GM19328 (cell line): ENCODE measurements around the gene IP6K1.
"Not testable (repeated sequence)": the region's sequence is repeated elsewhere in the genome, so short reads cannot be mapped to it uniquely, and the experiment has no call there.

Experiments
- ATAC-seq: cut with Tn5 transposase; IDR thresholded peaks from one replicate; pipeline ENCODE4 v1.9.1; 2021; ENCODE audit warnings: mild to moderate bottlenecking, moderate library complexity; ENCODE audit not compliant: unreplicated experiment

Gene IP6K1

DNA sequence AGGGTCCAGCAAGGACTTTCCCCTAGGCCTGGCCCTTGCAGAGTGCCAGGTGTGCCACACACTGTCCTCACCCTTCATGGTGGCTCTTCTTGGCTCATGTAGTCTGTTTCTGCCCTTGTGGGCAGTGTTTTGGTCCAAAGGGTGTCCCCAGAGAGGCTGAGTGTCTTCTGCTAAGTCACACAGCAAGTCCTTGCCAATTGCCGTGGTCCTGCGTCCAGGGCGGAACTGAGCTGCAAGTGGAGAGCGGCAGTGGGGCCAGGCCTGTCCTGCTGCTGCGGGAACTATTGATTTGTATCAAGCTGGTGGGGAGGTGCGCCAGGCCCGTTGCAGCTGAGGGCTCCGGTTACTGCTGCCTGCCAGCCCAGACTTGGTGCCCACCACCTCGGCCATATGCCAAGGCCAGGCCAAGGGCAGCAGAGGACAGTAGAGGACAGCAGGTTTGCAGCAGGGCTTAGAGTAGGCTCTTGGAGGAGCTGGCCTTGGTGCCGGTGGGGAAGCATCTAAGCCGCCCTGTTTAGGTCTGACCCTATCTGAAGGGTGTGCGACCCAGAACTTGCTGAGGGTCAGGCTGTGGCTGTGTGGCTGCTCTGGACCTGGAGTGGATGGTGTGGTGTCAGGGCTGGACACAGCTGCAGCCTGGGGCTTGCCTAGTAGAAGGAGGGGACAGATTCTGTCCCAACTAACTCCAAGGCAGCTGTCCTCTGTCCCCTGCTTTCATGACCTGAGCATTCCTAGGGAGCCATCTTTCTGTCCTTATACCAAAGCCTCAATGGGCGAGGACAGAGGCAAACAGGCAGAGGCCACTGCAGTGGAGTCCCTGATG is 71.4 kb downstream of the IP6K1 start:
- no peak for ATAC-seq

DNA sequence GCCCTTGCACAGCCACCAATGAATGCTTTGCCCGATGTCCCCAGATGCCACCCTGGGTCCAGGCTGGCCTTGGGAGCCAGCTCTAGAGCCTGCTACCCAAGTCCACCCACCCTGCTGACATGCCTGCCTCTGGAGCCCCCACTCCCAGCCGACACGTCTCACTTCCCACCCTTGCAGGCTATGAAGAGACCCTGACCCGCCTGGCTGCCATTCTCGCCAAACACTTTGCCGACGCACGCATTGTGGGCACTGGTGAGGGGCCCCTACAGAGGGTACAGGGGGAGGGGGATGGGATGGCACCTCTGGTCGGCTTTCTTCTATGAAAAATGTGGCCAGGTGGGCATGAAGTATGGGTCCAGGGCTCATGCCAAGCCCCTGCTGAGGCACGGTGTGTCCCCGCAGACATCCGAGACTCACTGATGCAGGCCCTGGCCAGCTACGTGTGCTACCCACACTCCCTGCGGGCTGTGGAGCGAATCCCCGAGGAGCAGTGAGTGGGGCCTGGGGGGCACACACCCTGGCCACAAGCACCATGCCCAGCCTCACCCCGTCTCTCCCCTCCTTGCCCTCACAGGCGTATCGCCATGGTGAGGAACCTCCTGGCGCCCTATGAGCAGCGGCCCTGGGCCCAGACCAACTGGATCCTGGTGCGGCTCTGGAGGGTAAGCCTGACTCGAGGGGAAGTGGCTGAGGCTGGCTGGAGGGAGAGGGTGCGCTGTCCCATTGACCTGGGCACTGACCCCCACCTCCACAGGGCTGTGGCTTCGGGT is 72.8 kb downstream of the IP6K1 start:
- ATAC-seq = no peak

DNA sequence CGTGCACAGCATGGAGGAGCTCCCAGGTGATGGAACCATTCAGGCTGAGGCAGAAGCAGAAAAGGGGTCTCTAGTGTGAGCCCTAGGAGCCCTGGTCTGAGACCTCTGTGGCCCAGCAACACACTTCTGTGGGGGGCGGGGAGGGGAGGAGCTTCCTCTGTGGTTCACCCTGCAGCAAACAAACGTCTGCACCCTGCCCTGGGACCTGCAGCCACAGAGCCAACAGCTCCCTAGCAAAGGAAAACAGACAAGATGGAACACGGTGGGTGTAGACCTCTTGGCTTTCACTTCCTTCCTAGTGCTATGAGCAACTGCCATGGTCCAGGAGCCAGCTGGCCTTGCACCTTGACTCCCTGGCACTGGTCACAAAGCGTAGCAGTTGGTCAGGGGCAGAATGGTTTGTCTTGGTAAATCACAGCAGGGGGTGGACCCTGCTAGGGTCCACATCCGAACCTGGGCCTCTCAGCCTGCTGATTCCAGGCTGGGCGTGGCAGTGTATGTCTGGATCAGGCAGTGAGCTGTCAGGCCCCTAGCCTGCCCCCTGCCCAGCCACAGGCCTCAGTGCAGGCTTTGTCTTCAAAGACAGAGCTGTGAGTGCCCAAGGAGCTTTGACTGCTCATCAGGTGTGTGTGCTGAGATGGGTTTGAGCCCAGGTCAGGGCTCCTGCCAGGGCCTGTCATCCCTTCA is 73.6 kb downstream of the IP6K1 start:
- ATAC-seq = no peak

DNA sequence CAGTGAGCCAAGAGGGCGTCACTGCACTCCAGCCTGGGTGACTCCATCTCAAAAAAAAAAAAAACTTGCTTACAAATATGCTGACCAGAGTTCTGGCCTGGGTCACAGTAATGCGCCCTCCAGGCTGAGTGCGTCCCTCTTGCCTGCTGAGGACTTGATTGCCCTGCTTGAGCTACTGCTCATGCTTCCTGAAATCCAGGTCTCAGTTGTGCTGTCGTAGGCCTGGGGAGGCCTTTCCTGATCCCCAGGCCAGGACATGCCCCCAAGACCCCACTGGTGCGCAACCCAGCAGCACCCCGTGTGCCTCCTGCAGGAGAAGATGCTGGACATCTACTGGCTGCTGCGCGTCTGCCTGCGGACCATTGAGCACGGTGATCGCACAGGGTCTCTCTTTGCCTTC is 74.2 kb downstream of the IP6K1 start:
- no peak for ATAC-seq

DNA sequence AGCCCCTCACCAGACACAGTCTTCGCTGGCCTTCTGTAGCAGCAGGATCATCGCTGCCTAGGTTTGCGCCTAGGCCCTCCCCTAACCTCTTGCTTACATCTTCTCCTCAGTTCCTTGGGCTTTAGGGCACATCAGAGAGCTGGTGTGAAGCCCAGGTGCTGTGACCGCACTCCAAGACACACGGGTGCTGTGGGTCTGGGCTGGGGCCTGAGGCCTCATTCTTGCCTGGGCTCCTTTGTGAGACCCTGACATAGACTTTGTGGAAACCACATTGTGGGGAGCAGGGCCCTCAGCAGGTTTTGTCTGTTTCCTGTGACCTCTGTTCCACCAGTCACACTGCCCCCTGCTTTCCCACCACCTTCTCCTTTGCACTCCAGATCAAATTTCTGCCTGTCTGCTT is 74.9 kb downstream of the IP6K1 start:
- no peak for ATAC-seq

DNA sequence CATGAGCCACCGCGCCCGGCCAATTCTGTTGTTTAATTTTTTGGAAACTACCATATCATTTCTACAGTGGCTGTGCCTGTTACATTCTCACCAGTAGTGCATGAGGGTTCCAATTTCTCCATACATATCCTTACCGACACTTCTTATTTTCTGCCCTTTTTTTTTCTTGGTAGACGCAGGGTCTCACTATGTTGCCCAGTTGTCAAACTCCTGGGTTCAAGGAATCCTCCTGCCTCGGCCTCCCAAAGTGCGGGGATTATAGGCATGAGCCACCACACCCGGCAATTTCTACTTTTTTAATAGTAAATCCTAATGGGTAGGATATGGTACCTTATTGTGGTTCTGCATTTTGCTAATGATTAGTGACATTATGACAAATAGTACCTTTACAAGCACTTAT is 76.5 kb downstream of the IP6K1 start:
- ATAC-seq = no peak

DNA sequence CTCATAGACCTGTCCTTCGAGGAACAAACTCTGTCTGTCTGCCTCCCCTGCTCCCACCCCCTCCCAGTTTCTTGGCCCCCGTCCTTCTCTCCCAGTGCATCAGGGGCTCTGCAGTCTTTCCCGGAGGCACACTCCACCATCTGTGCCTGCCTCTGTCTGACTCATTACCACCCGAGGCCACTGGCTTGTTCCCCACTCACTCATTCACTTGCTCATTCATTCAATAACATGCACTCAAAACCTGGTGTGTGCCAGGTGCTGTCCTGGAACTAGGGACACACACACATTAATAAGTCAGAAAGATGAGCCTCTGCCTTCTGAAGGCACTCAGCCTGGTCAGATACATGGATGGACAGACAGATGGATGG is 79.2 kb downstream of the IP6K1 start:
- no peak for ATAC-seq

DNA sequence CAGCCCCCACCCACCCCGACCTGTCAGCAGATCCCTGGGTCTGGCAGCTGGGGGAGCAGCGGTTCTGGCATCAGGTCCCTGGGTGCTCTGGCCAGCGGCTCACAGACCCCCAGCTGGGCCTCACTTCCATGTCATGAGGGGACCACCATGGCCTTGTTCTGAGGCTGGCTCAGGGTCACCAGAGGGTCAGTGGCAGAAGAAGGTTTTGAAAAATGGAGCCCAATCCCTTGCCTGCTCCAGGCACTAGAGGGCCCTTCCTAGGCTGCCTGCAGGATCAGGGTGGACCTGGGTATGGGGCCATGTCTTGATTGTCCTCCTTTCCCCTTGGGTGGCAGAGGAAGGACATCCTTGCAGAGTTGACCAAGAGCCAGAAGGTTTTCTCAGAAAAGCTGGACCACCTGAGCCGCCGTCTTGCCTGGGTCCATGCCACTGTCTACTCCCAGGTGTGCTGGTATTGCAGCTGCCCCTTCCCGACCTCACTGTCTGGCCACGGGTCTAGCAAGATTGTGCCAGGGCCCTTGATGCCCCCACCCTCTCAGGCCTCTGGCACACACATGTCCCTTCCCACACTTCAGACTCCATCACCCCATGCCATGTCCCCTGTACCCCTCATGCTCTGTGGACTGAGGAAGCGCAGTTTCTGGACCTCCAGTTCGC is 79.8 kb downstream of the IP6K1 start:
- no peak for ATAC-seq

DNA sequence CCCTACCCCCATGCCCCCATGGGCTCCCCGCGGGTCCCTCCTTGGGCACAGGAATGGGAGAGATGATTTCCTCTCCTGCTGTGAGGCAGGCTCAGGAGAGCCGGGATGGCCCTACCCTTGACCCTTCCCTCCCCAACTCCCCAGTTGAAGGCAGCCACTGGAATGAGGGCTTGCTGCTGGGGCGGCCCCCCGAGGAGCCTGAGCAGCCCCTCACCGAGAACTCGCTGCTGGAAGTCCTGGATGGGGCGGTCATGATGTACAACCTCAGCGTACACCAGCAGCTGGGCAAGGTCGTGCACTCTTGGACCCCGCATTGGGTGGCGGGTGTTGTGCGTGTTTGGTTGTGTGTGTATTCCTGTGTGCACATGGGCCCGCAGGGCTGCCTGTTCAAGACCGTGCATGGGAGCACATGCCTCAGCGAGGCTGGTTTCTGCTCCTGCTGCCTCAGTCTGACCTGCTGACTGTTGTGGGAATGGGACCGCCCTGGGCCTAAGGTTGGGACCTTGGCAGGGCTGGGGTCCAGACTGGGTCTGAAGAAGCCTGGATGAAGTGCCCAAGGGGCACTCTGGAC is 80.9 kb downstream of the IP6K1 start:
- no peak for ATAC-seq

DNA sequence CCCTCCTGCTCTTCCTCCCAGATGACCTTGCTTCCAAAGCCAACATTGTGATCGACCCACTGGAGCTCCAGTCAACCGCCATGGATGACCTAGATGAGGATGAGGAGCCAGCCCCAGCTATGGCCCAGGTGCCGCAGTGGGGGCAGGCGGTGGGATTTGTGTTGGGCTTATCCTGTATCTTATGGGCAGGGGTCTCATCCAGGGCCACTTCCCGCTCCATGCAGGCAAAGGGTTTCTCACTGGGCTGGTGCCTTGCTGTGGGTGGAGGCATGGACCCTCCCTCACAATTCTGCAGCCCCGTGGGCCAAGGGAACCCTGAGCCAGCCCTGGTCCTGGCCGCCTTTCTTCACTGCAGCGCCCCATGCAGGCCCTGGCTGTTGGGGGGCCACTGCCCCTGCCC is 81.7 kb downstream of the IP6K1 start:
- no peak for ATAC-seq

DNA sequence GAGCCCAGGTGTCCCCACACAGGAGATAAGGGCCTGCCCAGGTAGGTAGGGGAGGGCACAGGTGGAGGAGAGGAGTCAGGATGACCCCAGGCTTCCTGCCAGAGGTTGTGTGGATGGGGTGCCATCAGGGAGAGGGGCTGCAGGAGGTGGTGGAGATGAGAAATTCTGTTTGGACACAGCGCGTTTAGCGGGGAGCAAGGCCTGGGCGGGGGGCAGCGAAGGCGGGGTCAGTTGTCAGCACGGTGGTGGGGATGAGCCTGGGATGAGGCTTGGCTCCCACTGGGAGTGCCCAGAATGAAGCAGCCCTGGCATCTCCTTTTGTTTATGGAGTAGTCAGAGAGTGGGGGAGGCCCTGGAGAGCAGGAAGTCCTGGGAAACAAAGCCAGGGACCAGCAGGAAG is 82.4 kb downstream of the IP6K1 start:
- ATAC-seq = no peak

DNA sequence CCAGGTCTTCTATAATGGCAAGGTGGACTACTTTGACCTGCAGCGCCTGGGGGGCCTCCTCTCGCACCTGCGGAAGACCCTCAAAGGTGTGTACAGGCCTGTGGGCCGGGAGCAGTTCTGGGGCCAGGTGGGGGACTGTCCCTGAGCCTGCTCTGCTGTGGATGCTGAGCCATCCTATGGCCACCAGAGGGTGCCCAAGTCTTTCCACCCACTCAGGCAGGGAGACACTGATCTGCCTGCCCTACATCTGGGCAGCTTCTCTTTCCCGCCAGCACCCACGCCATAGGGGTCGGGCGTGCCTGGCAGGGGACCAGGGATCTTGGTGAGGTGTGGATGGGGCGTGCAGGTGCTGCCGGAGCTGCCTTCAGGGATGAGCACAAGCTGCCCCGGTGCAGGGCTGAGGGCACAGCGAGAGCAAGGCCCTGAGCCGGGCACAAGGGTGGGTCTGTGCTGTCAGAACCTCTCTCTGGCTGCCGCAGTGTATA is 82.9 kb downstream of the IP6K1 start:
- ATAC-seq = no peak

DNA sequence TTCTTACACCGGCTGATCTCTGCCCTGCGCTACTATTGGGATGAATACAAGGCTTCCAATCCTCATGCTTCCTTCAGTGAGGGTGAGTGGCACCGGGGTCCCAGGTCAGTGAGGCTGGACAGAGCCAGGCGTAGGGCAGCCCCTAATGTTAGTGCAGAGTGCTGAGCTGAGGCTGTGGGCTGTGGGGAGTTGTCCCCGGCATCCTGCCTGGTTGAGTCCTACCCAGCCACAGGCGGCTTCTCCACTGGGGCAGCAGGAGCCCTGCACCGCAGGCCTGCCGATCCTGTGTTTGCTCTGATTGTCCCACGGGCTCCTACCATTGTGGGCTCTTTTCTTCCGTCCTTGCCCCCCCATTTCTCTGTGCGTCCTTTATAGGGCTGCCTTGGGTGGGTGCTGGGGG is 83.7 kb downstream of the IP6K1 start:
- no peak for ATAC-seq

DNA sequence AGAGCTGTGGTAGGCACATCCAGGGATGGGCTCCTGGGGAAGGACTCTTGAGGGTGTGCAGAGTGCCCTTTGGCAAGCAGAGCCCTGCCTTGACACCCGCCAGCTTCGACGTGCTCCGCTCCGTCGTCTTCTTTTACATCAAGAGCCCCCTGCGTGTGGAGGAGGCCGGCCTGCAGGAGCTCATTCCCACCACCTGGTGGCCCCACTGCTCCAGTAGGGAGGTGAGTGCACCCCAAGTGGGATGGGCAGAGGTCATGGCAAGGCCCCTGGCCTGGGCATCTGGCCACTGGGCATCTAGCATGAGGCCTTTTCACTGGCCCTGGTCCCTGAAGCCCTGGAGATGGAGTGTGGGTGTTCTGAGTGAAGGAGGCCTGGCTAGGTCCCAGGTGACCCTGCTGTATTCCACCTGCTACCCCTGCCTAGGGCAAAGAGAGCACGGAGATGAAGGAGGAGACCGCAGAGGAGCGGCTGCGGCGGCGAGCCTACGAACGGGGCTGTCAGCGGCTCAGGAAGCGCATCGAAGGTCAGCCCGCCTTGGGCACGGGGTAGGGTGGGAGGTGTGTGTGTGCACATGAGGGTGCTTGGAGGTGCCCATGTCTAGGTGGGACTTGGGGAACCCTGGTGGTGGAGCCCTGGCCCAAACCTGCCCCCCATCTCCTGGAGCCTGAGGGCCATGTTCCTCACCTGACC is 84.8 kb downstream of the IP6K1 start:
- ATAC-seq = no peak

DNA sequence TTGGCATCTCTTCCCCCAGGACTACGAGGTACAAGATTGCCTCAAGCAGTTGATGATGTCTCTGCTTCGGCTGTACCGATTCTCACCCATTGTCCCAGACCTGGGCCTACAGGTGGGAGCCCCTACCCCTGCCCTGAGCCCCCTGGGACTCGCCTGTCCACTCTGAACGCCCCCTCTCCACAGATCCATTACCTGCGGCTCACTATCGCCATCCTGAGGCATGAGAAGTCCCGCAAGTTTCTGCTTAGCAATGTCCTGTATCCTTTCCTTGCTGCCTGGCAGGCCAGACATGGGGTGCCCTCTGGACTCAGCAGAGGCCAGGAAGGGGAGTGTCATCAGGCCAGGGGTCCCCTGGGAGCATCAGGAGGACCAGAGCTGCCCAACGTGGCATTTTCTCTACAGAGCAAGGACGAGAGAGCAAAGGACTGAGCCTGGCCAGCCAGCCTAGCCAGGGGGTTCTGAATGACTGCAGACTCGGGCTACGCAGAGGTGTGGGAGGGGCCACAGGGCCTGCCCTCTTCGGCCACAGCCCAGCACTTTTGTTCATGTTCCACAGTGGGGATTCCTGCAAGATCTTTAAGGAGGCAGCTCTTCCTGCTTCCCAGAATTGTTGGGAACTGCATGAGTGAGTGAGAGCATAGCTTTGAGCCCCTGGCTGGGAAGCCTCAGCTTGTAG is 85.8 kb downstream of the IP6K1 start:
- no peak for ATAC-seq

DNA sequence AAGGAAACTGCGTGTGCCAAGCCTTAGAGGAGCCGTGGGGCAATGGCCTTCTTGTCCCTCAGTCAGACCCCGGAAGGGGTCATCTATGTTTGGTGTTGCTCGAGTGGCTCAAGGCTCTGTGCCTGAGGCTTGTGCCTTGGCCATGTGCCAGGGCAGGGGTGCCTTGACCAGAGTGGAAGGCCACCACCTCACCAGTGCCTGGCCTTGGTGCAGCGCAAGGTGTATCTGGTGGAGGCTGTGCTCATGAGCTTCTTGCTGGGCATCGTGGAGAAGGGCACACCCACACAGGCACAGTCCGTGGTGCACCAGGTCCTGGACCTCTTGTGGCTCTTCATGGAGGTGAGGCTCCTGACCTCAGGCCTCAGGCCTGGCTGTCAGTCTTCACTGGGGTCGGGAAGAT is 86.3 kb downstream of the IP6K1 start:
- ATAC-seq = no peak

DNA sequence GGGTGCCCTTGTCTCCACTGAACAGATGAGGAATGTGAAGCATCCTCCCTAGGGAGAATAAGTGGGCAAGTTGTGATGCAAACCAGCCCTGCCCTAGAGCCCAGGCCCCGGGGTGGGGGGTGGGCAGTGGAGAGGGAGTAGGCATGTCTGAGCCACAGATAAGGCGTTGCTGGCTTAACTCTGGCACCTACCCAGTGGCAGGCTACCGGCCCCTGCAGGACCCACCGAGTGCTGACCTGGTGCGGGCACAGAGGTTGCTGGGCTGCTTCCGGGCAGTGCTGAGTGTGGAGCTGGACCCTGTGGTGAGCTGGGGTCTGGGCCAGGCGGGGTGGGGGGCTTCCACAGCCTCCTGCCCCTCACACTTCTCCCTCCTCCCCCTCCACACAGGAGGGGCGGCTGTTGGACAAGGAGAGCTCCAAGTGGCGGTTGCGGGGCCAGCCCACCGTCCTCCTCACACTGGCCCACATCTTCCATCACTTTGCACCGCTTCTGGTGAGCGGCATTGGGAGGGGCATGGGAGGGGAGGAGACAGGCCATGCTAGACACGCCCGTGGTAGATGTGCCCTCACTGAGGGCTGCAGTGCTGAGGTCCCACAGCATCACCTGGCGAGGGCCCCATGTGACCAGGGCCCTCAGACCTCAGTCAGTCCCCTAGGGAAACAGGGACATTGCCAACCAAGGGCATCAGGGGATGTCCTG is 86.9 kb downstream of the IP6K1 start:
- no peak for ATAC-seq

DNA sequence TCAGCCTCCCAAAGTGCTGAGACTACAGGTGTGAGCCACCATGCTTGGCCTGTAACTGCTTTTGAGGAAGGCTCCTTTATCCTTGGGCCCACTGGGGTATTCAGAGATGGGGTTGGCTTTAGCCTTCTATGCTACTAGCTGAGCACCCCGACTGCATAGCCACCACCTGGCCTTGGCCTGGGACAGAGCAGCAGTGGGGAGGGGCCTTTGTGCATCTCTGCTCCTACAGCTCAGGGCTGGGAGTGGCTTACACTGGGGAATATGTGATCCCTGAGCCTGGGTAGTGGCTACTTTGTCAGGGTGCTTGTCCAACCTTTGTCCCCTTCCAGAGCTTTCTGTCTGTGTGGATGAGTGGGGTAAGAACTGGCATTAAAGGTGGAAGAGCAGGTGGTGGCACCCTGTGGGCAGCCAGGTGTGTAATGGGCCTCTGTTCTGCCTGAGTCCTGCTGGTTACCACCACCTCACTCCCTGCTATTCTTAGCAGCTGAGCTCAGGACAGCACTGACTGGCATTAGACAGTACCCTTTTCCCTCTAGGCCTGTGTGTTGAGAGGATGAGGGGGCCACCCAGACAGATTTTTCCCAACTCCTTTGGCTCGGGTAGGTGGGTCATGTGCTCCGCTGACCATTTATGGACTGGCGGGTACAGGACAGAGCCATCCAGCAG is 90.9 kb downstream of the IP6K1 start:
- not testable (repeated sequence) for ATAC-seq
